Measurements from ENCODE around the gene TMCO6. TPM values are rescaled to one million over a fixed set of nuclear protein-coding genes. Genes with fewer than 3 reads are reported as not detected.
"Not testable (repeated sequence)": the region's sequence is repeated elsewhere in the genome, so short reads cannot be mapped to it uniquely, and the experiment has no call there.

TMCO6 gene
- total RNA-seq, 2 experiments from 2014 or later, result 36.5 to 36.6 TPM

DNA sequence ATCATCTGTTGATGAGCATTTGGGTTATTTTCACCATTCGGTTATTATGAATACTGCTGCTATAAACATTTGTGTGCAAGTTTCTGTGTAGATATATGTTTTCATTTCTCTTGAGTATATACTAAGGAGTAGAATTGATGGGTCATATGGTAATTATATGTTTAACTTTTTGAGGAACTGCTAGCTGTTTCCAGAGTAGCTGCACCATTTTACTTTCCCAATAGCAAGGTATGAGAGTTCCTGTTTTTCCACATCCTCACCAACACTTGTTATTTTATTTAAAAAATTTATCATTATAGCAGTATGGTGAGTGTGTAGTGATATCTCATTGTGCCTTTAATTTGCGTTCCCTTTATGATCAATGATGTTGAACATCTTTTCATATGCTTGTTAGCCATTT, 35.5 kb upstream of the TMCO6 start:
- DNase-seq (no peak), ATAC-seq (no peak)
- intact Hi-C loops (cut with DNase I, micrococcal nuclease), result no loop called here
- H3K27ac Mint-ChIP-seq, result no peak overlapping the region
- no peaks in the 10 kb centered on the region for H3K36me3 Mint-ChIP-seq (ENCODE audit: low read depth)
- H3K4me1 Mint-ChIP-seq, result no peaks in the 10 kb centered on the region
- H3K4me3 Mint-ChIP-seq, result no peak overlapping the region
- H3K27me3 Mint-ChIP-seq, result no peaks in the 10 kb centered on the region
- no peaks in the 10 kb centered on the region for H3K9me3 Mint-ChIP-seq (ENCODE audit: low read depth)
- POLR2A ChIA-PET, result interaction anchor here (0.6 kb wide), 1 partner anchor 1359 kb away, joined by 3 read pairs; no protein-coding TSS in a partner anchor
- CTCF ChIA-PET, result interaction anchor here (1.1 kb wide), 1 partner anchor 18 kb away, joined by 3 read pairs; no protein-coding TSS in a partner anchor

DNA sequence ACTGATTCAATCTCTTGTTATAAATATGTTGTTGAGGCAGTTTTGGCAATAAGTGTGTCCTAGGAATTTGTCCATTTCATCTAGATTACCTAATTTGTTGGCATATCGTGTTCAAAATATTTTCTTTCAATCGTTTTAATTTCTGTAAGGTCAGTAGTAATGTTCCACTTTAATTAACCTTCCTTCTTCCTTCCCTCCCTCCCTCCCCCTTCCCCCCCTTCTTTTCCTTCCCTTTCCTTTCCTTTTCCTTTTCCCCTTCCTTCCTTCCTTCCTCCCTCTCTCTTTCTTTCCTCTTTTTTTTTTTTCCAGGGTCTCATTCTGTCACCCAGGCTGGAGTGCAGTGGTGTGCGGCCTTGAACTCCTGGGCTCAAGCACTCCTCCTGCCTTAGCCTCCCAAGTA, 33.4 kb upstream of the TMCO6 start:
- no peaks in the 10 kb centered on the region for H3K4me1 Mint-ChIP-seq

DNA sequence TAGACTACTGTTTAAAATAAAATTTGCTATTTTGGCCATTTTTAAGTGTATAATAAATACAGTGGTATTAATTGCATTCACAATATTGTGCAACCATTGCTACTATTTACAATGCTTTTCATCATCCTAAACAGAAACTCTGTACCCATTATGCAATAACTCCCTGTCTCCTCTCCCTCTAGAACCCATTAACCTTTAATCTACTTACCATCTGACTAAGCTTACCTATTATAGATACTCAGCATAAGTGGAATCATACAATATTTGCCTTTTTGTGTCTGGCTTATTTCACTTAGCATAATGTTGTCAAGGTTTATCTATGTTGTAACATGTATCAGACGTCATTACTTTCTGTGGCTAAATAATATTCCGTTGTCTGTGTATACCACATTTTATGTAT, 32.2 kb upstream of the TMCO6 start:
- POLR2A ChIA-PET, result no interaction called here
- CTCF ChIA-PET, result no interaction called here

More for the DNA sequence above, 33.4 kb upstream of the TMCO6 start:
- ChIA-PET CTCF (no interaction called here), POLR2A (no interaction called here)
- Mint-ChIP-seq H3K27me3 (no peaks in the 10 kb centered on the region), H3K9me3 (ENCODE audit: low read depth) (no peaks in the 10 kb centered on the region), H3K36me3 (ENCODE audit: low read depth) (no peaks in the 10 kb centered on the region), H3K27ac (no peak overlapping the region), H3K4me3 (no peak overlapping the region)
- DNase-seq (no peak), ATAC-seq (no peak)
- intact Hi-C loops (cut with DNase I, micrococcal nuclease), result no loop called here

DNA sequence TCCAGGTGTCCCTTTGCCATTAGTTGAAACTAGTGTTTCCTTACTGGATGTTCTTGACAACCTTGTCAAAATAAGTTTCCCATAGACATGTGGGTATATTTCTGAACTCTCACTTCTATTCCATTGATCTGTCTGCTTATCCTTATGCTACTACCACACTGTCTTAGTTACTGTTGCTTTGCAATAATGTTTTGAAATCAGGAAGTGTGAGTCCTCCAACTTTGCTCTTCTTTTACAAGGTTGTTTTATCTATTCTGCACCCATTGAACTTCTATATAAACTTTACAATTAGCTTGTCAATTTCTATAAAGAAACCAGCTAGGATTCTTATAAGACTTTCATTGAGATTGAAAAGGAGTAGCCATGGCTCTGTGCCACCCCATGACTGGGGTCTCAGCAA, 30.5 kb upstream of the TMCO6 start:
- Mint-ChIP-seq H3K36me3 (ENCODE audit: low read depth) (no peaks in the 10 kb centered on the region), H3K9me3 (ENCODE audit: low read depth) (no peaks in the 10 kb centered on the region)

More for the DNA sequence above, 32.2 kb upstream of the TMCO6 start:
- H3K36me3 Mint-ChIP-seq (ENCODE audit: low read depth), result no peaks in the 10 kb centered on the region
- intact Hi-C loops (cut with DNase I, micrococcal nuclease), result no loop called here
- H3K4me1 Mint-ChIP-seq, result peaks cover 9% of the 10 kb centered on the region
- DNase-seq (no peak), ATAC-seq (no peak)
- H3K27ac Mint-ChIP-seq, result no peak overlapping the region
- H3K27me3 Mint-ChIP-seq, result no peaks in the 10 kb centered on the region
- H3K9me3 Mint-ChIP-seq (ENCODE audit: low read depth), result no peaks in the 10 kb centered on the region
- H3K4me3 Mint-ChIP-seq, result no peak overlapping the region

DNA sequence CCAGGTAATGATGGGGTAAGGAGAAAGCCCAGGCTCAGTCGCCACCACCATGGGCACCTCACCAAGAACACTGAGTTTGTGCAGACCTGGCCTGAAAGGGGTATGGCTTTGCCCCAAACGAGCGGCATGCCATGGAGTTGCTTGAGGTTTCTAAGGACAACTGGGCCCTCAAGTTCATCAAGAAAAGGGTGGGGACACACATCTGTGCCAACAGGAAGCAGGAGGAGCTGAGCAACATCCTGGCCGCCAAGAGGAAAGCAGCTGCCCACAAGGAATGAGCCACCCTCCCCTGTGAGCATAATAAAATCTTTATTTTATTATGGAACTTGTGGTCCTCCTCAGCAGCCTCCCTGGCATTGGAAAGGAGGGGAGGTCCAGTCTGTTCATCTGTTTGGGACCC, 30.1 kb upstream of the TMCO6 start:
- intact Hi-C loops (cut with DNase I, micrococcal nuclease), result no loop called here
- POLR2A ChIA-PET, result no interaction called here
- CTCF ChIA-PET, result no interaction called here
- Mint-ChIP-seq H3K4me1 (peaks cover 14% of the 10 kb centered on the region), H3K27ac (no peak overlapping the region), H3K27me3 (peaks cover 6% of the 10 kb centered on the region), H3K36me3 (ENCODE audit: low read depth) (no peaks in the 10 kb centered on the region), H3K9me3 (ENCODE audit: low read depth) (no peaks in the 10 kb centered on the region), H3K4me3 (no peak overlapping the region)
- DNase-seq (no peak), ATAC-seq (no peak)

More for the DNA sequence above, 30.5 kb upstream of the TMCO6 start:
- Mint-ChIP-seq H3K27me3 (peaks cover 6% of the 10 kb centered on the region), H3K4me3 (no peak overlapping the region), H3K27ac (no peak overlapping the region), H3K4me1 (peaks cover 14% of the 10 kb centered on the region)
- ATAC-seq (no peak), DNase-seq (no peak)
- intact Hi-C loops (cut with DNase I, micrococcal nuclease), result no loop called here
- CTCF ChIA-PET, result interaction anchor here (0.6 kb wide), 1 partner anchor 392 kb away, joined by 3 read pairs; no protein-coding TSS in a partner anchor
- POLR2A ChIA-PET, result no interaction called here

DNA sequence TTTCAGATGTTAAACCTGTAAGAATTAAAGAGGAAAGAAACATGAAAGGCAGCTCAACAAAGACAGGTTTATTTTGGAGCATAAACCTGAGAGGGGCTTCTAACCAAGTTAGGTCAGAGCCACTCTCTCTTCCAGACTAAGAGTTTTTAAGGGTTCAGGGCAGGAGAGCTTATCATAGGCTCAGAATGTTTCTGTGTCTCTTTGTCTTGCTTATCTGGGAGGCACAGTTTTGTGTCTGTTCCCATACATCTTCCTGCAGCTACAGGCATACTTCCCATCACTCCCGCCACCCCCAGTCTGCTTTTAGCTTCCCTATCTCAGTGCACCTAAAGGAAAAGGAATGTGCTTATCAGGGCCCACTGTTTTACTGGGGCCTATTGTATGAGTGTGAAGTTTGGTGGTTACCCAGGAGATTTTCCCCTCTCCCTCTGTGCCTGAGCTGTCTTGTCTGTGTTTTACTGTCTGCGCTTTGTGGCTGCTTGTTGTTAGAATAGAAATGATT, 28.2 kb upstream of the TMCO6 start:
- no peaks in the 10 kb centered on the region for H3K36me3 Mint-ChIP-seq (ENCODE audit: low read depth)
- ATAC-seq (no peak), DNase-seq (no peak)
- H3K4me3 Mint-ChIP-seq, result no peak overlapping the region
- POLR2A ChIA-PET, result no interaction called here
- CTCF ChIA-PET, result interaction anchor here (0.7 kb wide), 1 partner anchor 901 kb away, joined by 3 read pairs; no protein-coding TSS in a partner anchor
- H3K4me1 Mint-ChIP-seq, result peaks cover 14% of the 10 kb centered on the region
- intact Hi-C loops (cut with DNase I, micrococcal nuclease), result no loop called here
- H3K9me3 Mint-ChIP-seq (ENCODE audit: low read depth), result no peaks in the 10 kb centered on the region
- H3K27ac Mint-ChIP-seq, result no peak overlapping the region
- peaks cover 6% of the 10 kb centered on the region for H3K27me3 Mint-ChIP-seq

DNA sequence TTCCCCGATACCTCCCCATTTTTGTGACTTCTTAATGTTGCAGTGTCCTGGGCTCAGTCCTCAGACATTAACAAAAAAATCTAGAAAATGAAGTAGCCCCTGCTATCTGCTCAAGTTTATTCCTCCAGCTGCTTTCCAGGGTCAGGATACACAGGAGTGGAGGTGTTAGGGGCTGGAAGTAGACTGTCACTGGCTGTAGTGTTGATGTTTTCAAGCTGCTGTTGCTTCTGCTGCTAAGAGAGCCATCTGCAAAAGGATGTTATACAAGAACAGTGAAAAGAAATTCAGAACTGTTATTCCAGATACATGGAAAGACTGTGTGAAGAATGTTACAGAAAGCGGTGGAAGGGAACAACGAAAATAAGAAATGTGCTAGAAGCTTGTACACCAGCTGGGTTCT, 16.9 kb upstream of the TMCO6 start:
- peaks cover 3% of the 10 kb centered on the region for H3K27me3 Mint-ChIP-seq
- H3K9me3 Mint-ChIP-seq (ENCODE audit: low read depth), result no peaks in the 10 kb centered on the region
- no peaks in the 10 kb centered on the region for H3K36me3 Mint-ChIP-seq (ENCODE audit: low read depth)
- no peak for ATAC-seq
- H3K27ac Mint-ChIP-seq, result no peak overlapping the region
- no peak for DNase-seq
- no peak overlapping the region for H3K4me3 Mint-ChIP-seq
- ChIA-PET POLR2A (no interaction called here), CTCF (no interaction called here)
- intact Hi-C loops (cut with DNase I, micrococcal nuclease), result no loop called here
- H3K4me1 Mint-ChIP-seq, result no peaks in the 10 kb centered on the region

DNA sequence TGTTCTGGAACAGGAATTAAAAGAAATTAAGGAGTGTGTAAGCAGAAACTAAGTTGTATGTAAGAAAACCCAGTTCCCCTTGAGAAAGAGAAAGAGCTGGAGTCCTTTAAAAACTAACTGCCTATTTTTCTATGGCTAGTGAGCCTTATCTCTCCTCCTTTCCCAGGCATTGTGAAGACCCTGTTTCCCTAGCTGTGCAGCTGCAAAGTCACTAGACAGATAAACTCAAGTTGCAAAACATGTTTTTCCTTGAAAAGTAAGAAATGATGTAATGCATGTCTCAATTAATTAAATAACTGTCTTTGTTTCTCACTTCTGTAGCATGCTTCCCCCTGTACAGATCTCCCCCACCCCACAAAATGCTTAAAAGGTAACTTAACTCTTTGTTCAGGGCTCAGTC, 16.2 kb upstream of the TMCO6 start:
- H3K27ac Mint-ChIP-seq; H3K4me1 Mint-ChIP-seq; H3K4me3 Mint-ChIP-seq; POLR2A ChIA-PET; DNase-seq; H3K27me3 Mint-ChIP-seq; intact Hi-C loops (cut with DNase I, micrococcal nuclease); H3K36me3 Mint-ChIP-seq (ENCODE audit: low read depth); H3K9me3 Mint-ChIP-seq (ENCODE audit: low read depth); ATAC-seq: not testable (repeated sequence)
- CTCF ChIA-PET, result interaction anchor here (0.6 kb wide), 1 partner anchor 94 kb away, joined by 3 read pairs; no protein-coding TSS in a partner anchor

DNA sequence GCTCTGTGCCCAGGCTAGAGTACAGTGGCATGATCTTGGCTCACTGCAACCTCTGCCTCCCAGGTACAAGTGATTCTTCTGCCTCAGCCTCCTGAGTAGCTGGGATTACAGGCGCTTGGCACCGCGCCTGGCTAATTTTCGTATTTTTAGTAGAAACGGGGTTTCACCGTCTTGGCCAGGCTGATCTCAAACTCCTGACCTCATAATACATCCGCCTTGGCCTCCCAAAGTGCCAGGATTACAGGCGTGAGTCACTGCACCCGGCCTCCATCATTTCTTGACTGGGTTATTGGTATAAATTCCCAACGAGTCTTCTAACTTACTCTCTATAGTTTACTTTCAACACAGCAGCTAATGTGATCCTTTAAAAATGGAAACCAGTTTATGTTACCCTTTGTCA, 14.4 kb upstream of the TMCO6 start:
- H3K27me3 Mint-ChIP-seq; H3K36me3 Mint-ChIP-seq (ENCODE audit: low read depth); DNase-seq; H3K9me3 Mint-ChIP-seq (ENCODE audit: low read depth); H3K27ac Mint-ChIP-seq; H3K4me3 Mint-ChIP-seq; POLR2A ChIA-PET; H3K4me1 Mint-ChIP-seq; ATAC-seq; intact Hi-C loops (cut with DNase I, micrococcal nuclease): not testable (repeated sequence)
- CTCF ChIA-PET, result interaction anchor here (0.6 to 1.1 kb wide), 2 partner anchors 273 to 386 kb away, joined by 3 read pairs; no protein-coding TSS in a partner anchor

DNA sequence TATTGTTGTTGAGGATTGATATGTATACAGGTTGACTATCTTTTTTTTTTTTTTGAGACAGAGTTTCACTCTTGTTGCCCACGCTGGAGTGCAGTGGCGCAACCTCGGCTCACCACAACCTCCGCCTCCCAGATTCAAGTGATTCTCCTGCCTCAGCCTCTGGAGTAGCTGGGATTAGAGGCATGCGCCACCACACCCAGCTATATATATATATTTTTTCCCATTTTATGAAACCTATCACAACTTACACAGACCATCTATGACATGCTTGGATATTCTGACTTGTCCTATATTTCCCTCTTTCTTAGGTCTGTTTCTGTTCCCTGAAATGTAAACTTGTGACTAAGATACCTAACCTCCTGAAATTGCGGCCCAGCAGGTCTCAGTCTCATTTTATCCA, 11.3 kb upstream of the TMCO6 start:
- Mint-ChIP-seq H3K9me3 (ENCODE audit: low read depth) (no peaks in the 10 kb centered on the region), H3K27me3 (peaks cover 9% of the 10 kb centered on the region), H3K36me3 (ENCODE audit: low read depth) (no peaks in the 10 kb centered on the region), H3K27ac (no peak overlapping the region), H3K4me3 (no peak overlapping the region), H3K4me1 (peaks cover 12% of the 10 kb centered on the region)
- DNase-seq (no peak), ATAC-seq (no peak)
- intact Hi-C loops (cut with DNase I, micrococcal nuclease), result no loop called here
- POLR2A ChIA-PET, result no interaction called here
- CTCF ChIA-PET, result interaction anchor here (0.8 kb wide), 1 partner anchor 62 kb away, joined by 3 read pairs; no protein-coding TSS in a partner anchor

DNA sequence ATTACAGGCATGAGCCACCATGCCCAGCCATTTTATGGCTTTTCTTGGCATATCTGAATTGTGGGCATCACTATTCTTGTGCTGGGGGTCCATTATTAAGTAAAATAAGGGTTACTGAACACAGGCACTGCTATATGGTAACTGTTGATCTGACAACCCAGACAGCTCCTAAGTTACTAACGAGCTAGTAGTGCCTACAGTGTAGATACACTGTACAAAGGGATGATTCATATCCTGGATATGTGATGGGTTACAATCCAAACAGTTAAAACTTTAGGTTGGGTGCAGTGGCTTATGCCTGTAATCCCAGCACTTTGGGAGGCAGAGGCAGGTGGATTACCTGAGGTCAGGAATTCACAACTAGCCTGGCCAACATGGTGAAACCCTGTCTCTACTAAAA, 10.5 kb upstream of the TMCO6 start:
- intact Hi-C loops (cut with DNase I, micrococcal nuclease), result no loop called here
- DNase-seq (no peak), ATAC-seq (no peak)
- Mint-ChIP-seq H3K9me3 (ENCODE audit: low read depth) (no peaks in the 10 kb centered on the region), H3K4me1 (peaks cover 18% of the 10 kb centered on the region), H3K36me3 (ENCODE audit: low read depth) (no peaks in the 10 kb centered on the region), H3K4me3 (no peak overlapping the region), H3K27ac (no peak overlapping the region), H3K27me3 (peaks cover 12% of the 10 kb centered on the region)
- ChIA-PET POLR2A (no interaction called here), CTCF (interaction anchor here (0.7 kb wide), 1 partner anchor 379 kb away, joined by 4 read pairs; no protein-coding TSS in a partner anchor)

DNA sequence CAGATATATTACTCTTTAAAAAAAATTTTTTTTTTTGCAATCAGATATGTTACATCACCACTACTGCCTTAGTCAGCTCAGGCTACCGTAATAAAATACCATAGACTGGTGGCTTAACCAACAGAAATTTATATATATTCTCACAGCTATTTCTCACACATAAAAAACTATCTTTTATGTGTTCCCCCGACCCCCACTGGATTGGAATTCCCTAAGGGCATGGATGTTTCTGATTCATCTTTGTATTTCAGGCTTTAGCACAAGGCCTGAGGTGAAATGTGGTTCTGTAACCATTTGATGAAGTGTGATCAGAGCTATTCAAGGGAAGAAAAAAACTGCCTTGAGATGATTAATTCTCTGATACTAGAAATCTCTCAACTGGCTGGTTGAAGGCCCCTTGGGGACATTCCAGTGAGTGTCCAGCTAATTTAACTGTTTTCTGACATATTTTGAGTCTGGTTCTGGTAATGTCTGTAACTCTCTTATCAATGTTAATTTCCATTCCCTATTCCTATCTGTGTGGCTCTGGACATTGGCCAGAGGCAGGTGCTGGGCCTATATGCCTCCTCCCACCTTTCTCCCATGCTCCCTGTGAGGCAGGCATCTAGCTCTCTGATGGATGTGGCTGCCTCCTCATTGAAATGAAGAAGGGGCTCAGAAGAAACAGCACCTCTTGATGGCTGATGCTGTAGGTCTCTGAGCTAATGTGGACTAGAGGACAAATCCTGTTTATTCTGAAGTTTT, 8.8 kb upstream of the TMCO6 start:
- Mint-ChIP-seq H3K27me3 (peaks cover 14% of the 10 kb centered on the region), H3K27ac (no peak overlapping the region), H3K4me3 (no peak overlapping the region), H3K36me3 (ENCODE audit: low read depth) (no peaks in the 10 kb centered on the region), H3K4me1 (peaks cover 28% of the 10 kb centered on the region), H3K9me3 (ENCODE audit: low read depth) (no peaks in the 10 kb centered on the region)
- CTCF ChIA-PET, result interaction anchor here (0.7 to 1.0 kb wide), 3 partner anchors 8 to 77 kb away, joined by 3 to 6 read pairs (median 3); partner anchors contain the start of gene TMCO6
- DNase-seq, result no peak
- intact Hi-C loops (cut with DNase I, micrococcal nuclease), result no loop called here
- no peak for ATAC-seq
- POLR2A ChIA-PET, result interaction anchor here (0.6 kb wide), 1 partner anchor 105 kb away, joined by 3 read pairs; no protein-coding TSS in a partner anchor

Measured in activated CD4-positive, alpha-beta T cell treated with anti-CD3 and anti-CD28 coated beads for 36 hours (primary cell).